IPS DF 6.9 (cell line): ENCODE data around the gene GRIN2A.

Source experiments
- DNase-seq: peaks from one replicate; pipeline ENCODE4 v3.0.0-alpha.2; 2013; ENCODE audit warnings: low read depth, low spot score
- H3K27ac ChIP-seq: one replicate; pipeline ENCODE4 v1.5.1; 2013; ENCODE audit warnings: low read length, control low read depth
- H3K27me3 ChIP-seq: 2 replicates; pipeline ENCODE4 v1.6.1; 2013; ENCODE audit warnings: mild to moderate bottlenecking, low read length; ENCODE audit not compliant: control insufficient read depth, insufficient read depth
- H3K36me3 ChIP-seq: 2 replicates; pipeline ENCODE4 v1.6.1; 2013; ENCODE audit warnings: low read length; ENCODE audit not compliant: control insufficient read depth, insufficient read depth
- H3K4me1 ChIP-seq: 2 replicates; pipeline ENCODE4 v1.6.1; 2013; ENCODE audit warnings: low read length; ENCODE audit not compliant: control insufficient read depth, insufficient read depth
- H3K4me3 ChIP-seq: 2 replicates; pipeline ENCODE4 v1.5.1; 2013; ENCODE audit warnings: mild to moderate bottlenecking, low read length
- H3K9me3 ChIP-seq: 2 replicates; pipeline ENCODE4 v1.6.1; 2013; ENCODE audit warnings: low read length, inconsistent platforms; ENCODE audit not compliant: control insufficient read depth, insufficient read depth
- WGBS: extraction: QIAGEN DNeasy Blood & Tissue Kit; methylation state at CpG from one replicate; pipeline ENCODE4 v1.1.7; 2013; ENCODE audit warnings: mixed read lengths, missing lambda C conversion rate; ENCODE audit not compliant: insufficient read length, insufficient coverage; 5-methylcytosine and 5-hydroxymethylcytosine counted together

Gene GRIN2A

DNA sequence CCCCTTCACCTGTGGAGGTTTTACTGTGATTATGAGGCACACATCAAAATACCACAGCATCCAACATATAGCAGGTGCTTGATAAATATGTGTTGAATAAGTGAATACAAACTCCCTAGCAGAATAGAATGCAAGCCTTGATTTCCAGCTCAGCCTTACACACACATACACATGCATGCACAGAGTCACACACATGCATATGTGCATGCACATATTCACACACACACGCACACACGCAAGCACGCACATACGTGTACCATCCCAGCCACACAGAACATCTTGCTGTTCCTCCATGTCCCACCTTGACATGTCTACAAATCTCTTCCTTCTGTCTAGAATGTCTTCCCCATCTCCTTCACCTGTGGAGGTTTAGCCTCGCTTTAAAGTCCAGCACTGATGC is 160.1 kb downstream of the GRIN2A start:
- no peaks in the 10 kb centered on the region for H3K4me1 ChIP-seq
- no peaks in the 10 kb centered on the region for H3K27me3 ChIP-seq
- no peak overlapping the region for H3K27ac ChIP-seq
- WGBS = no CpG with 5 or more reads among the region's 5 CpGs
- H3K4me3 ChIP-seq = no peak overlapping the region
- no peaks in the 10 kb centered on the region for H3K36me3 ChIP-seq
- no peaks in the 10 kb centered on the region for H3K9me3 ChIP-seq
- no peak for DNase-seq

DNA sequence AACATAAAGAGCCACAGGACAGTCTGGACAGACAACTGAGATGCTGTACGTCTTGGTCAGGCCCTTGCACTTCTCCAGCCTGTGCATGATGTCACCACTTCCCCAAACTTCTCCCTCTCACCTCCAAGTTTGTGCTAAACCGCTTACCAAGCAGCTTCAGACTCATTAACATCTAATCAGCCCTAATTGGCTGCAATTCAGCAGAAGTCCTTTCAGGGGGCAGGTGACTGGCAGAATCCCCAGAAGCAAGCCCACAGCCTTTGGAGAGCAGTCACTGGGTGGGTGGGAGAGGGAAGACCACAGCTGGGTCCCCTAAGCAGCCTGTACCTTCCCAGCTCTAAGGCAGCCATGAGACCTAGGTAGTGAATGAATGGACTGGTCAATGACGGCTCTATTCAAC is 161.4 kb downstream of the GRIN2A start:
- no peak overlapping the region for H3K4me3 ChIP-seq
- H3K4me1 ChIP-seq = no peaks in the 10 kb centered on the region
- DNase-seq = no peak
- H3K9me3 ChIP-seq = no peaks in the 10 kb centered on the region
- no peaks in the 10 kb centered on the region for H3K27me3 ChIP-seq
- WGBS = no CpG with 5 or more reads among the region's 3 CpGs
- H3K36me3 ChIP-seq = no peaks in the 10 kb centered on the region
- H3K27ac ChIP-seq = no peak overlapping the region

DNA sequence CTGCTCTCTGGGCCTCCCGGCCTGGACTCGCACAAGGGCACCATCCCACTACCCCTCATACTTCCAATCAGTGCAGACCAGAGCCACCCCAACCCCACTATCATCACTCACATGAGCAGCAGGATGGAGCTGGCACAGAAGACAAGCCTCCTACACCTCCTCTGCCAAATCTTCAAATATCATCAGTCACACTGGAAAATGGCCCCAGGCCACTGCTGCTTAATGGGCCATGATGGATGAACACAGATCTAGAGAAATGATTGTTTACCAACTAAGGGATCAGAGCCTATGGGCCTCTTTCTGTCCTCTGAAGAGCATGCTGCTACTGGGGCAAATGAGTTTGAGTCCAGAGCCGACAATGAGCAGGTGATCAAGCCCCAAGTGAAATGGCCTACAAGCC is 165.5 kb downstream of the GRIN2A start:
- WGBS = no CpG with 5 or more reads among the region's 3 CpGs
- Histone ChIP-seq H3K27me3 (no peaks in the 10 kb centered on the region), H3K36me3 (no peaks in the 10 kb centered on the region), H3K27ac (no peak overlapping the region), H3K4me1 (no peaks in the 10 kb centered on the region), H3K4me3 (no peak overlapping the region), H3K9me3 (no peaks in the 10 kb centered on the region)
- DNase-seq = no peak

DNA sequence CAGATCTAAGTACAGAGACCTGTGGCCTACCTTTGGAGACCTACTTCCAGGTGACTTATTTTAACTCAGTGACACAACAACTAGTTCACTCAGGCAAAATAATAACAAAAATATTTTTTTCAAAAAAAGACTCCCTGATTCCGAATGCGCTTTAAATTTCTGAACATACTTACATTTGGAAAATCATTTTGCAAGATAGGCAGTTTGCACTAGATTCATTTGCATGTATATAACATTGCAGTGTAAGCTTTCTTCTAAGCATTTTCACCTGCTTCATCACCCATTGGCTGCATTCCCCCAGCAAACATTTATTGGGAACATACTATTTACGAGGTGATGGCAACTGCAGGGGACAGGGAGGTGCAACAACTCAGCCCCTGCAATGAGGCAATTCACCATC is 166.8 kb downstream of the GRIN2A start:
- Histone ChIP-seq H3K27me3 (no peaks in the 10 kb centered on the region), H3K36me3 (no peaks in the 10 kb centered on the region), H3K4me1 (no peaks in the 10 kb centered on the region), H3K27ac (no peak overlapping the region), H3K9me3 (no peaks in the 10 kb centered on the region), H3K4me3 (no peak overlapping the region)
- DNase-seq = no peak
- WGBS = no CpG with 5 or more reads among the region's 3 CpGs

DNA sequence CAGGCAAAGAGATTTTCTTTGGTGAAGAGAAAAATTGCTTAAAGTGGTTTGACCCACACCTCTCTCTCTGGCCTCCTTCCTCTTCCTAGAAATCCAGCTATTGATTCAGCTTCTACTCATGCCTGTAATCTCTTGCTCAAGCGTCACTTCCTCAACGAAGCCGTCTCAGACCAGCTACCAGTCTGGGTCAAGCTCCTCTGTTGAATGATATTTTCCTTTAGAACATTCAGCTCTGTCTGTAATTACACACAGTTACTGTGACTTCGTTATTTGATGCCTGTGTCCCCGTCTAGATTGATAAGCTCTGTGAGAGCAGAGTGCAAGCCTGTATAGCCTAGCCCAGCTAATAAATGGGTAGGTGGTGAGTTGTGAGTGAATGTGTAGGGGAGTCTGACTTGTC is 168.5 kb downstream of the GRIN2A start:
- H3K9me3 ChIP-seq = no peaks in the 10 kb centered on the region
- no peak overlapping the region for H3K27ac ChIP-seq
- no peaks in the 10 kb centered on the region for H3K27me3 ChIP-seq
- H3K4me3 ChIP-seq = no peak overlapping the region
- H3K4me1 ChIP-seq = no peaks in the 10 kb centered on the region
- no peak for DNase-seq
- H3K36me3 ChIP-seq = no peaks in the 10 kb centered on the region
- no CpG with 5 or more reads among the region's 5 CpGs for WGBS

DNA sequence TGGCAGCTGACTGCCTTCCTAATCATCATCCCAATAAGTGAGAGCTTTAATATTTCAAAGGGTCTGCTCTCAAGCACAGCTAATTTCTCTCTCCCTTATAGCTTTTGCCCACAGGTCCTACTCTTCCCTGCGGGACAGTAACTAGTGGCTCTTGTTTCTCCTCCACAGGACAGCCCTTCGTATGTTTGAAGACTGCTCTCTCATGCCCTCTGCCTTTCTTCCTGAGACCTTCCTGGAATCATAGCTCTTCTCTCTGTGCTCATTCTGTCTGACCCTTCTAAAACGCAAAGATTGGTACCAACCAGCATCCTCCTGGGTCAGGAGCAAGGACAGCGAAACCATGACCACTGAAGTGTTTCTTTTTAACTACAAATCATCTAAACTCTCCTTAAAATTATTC is 168.9 kb downstream of the GRIN2A start:
- no peak for DNase-seq
- no CpG with 5 or more reads among the region's 4 CpGs for WGBS
- H3K27ac ChIP-seq = no peak overlapping the region
- H3K4me1 ChIP-seq = no peaks in the 10 kb centered on the region
- H3K4me3 ChIP-seq = no peak overlapping the region
- H3K27me3 ChIP-seq = no peaks in the 10 kb centered on the region
- H3K36me3 ChIP-seq = no peaks in the 10 kb centered on the region
- H3K9me3 ChIP-seq = no peaks in the 10 kb centered on the region

DNA sequence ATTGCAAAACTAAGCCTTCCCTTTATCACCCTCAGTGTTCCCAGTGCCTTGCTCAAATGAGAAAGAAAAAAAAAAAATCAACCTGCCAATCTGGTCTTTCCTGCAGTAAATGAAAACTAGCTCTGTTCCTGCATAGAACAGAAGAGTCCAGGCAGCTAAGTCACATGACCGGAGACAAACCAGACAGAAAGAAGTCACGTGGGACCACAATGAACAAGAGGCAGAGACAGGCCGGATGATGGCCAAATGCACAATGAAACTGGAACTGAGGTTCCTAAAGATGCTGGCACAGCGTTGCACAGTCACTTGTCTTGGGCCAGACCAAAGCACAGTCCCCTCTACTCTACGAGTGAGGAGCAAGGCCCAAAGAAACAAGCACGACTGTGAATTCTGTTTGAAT is 172.5 kb downstream of the GRIN2A start:
- no peak overlapping the region for H3K27ac ChIP-seq
- H3K4me1 ChIP-seq = no peaks in the 10 kb centered on the region
- no peak for DNase-seq
- H3K36me3 ChIP-seq = no peaks in the 10 kb centered on the region
- H3K9me3 ChIP-seq = no peaks in the 10 kb centered on the region
- no peak overlapping the region for H3K4me3 ChIP-seq
- WGBS = no CpG with 5 or more reads among the region's 6 CpGs
- H3K27me3 ChIP-seq = no peaks in the 10 kb centered on the region

DNA sequence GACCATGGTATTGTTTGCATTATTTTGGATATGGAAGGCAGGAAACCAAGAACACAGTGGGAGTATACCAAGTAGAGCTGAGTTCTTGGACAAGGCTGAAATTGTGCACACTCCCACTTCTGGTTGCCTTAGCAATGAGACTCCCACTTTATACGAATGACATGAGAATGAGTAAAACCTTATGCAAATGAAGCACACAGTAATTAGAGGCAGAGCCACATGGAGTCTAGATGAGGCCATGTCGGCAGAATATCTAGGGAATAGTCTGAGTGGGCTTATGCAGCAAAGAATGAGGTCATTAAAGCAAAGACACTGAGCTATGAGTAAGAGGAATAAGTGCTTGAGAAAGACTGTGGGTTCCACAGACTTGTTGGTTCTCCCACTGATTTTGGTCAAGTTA is 178.7 kb downstream of the GRIN2A start:
- no peak overlapping the region for H3K27ac ChIP-seq
- DNase-seq = no peak
- no peaks in the 10 kb centered on the region for H3K4me1 ChIP-seq
- WGBS = no CpG with 5 or more reads among the region's 2 CpGs
- H3K9me3 ChIP-seq = no peaks in the 10 kb centered on the region
- H3K4me3 ChIP-seq = no peak overlapping the region
- no peaks in the 10 kb centered on the region for H3K27me3 ChIP-seq
- H3K36me3 ChIP-seq = no peaks in the 10 kb centered on the region

DNA sequence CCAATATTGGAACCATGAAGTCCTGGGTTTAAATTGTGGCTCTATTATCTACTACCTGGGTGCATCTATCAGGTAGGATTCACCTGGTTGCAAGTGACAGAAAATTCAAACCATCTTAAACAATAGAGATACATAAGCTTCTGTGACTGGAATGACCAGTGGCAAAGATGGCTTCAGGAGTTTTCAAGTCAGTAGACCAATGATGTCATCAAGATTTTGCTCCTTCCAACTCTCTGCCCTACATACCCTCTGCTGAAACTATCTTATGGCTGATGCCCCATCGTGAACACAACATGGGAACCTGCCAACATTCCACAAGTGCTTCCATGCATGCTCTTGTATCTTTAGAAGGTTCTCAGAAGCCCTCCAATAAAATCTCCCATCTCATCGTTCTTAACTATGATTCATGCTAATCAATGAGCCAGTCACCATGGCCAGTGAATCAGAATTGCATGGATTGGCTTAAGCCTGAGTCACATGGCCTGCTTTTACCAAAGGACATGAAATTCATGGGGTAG is 180.9 kb downstream of the GRIN2A start:
- H3K4me3 ChIP-seq = no peak overlapping the region
- DNase-seq = no peak
- H3K9me3 ChIP-seq = no peaks in the 10 kb centered on the region
- no peak overlapping the region for H3K27ac ChIP-seq
- WGBS = no CpG with 5 or more reads among the region's 2 CpGs
- H3K27me3 ChIP-seq = no peaks in the 10 kb centered on the region
- H3K36me3 ChIP-seq = no peaks in the 10 kb centered on the region
- H3K4me1 ChIP-seq = no peaks in the 10 kb centered on the region

DNA sequence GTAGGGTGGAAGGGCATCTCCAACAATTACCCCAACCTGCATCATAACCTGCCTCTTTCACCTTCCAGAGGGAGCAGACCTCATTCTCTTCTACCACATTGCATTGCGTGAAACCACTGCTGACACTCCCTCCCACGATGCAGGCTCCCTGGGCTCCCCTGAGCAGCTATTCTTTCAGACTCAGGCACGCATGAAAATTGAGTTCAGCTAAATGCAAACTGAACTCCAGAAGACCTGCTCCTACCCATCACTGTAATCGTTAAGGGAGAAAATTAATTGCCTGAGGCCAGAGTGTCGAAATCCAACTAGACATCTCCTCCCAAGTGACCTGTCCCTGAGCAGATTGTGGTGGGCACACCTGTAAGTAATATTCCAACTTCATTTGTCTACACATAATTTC is 186.0 kb downstream of the GRIN2A start:
- WGBS = no CpG with 5 or more reads among the region's 5 CpGs
- no peaks in the 10 kb centered on the region for H3K27me3 ChIP-seq
- H3K9me3 ChIP-seq = no peaks in the 10 kb centered on the region
- H3K36me3 ChIP-seq = no peaks in the 10 kb centered on the region
- H3K4me3 ChIP-seq = no peak overlapping the region
- H3K27ac ChIP-seq = no peak overlapping the region
- no peaks in the 10 kb centered on the region for H3K4me1 ChIP-seq
- DNase-seq = no peak

DNA sequence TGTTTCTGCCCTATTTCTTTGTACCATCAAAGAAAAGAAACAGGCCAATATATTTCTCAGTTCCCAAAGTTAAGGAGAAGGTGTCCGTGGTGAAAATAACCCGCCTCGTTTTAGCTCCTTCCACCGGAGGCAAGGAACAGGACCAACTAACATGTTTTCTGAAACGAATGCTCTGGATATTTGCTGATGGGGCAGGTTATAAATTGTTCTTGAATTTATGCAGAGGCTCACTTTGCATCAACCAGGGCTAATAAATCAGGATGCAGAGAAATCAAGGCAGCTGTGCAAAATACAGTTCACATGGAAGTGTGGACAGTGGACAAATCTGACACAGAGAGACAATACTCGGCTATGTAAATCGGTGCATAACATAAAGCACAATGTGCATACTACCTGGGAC is 189.8 kb downstream of the GRIN2A start:
- H3K27ac ChIP-seq = no peak overlapping the region
- no peak for DNase-seq
- no peak overlapping the region for H3K4me3 ChIP-seq
- H3K4me1 ChIP-seq = no peaks in the 10 kb centered on the region
- H3K9me3 ChIP-seq = no peaks in the 10 kb centered on the region
- no peaks in the 10 kb centered on the region for H3K36me3 ChIP-seq
- no peaks in the 10 kb centered on the region for H3K27me3 ChIP-seq
- no CpG with 5 or more reads among the region's 7 CpGs for WGBS
